UCSD-AML1 (cell line): ENCODE data around the gene RNF4.
"Not testable (repeated sequence)": the region's sequence is repeated elsewhere in the genome, so short reads cannot be mapped to it uniquely, and the experiment has no call there.

ENCODE experiments used
- DNase-seq: peaks from one replicate; lab custom pipeline; 2025; ENCODE audit not compliant: unreplicated experiment; lab: John Stamatoyannopoulos, UW

Gene RNF4, protein sequence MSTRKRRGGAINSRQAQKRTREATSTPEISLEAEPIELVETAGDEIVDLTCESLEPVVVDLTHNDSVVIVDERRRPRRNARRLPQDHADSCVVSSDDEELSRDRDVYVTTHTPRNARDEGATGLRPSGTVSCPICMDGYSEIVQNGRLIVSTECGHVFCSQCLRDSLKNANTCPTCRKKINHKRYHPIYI

DNA sequence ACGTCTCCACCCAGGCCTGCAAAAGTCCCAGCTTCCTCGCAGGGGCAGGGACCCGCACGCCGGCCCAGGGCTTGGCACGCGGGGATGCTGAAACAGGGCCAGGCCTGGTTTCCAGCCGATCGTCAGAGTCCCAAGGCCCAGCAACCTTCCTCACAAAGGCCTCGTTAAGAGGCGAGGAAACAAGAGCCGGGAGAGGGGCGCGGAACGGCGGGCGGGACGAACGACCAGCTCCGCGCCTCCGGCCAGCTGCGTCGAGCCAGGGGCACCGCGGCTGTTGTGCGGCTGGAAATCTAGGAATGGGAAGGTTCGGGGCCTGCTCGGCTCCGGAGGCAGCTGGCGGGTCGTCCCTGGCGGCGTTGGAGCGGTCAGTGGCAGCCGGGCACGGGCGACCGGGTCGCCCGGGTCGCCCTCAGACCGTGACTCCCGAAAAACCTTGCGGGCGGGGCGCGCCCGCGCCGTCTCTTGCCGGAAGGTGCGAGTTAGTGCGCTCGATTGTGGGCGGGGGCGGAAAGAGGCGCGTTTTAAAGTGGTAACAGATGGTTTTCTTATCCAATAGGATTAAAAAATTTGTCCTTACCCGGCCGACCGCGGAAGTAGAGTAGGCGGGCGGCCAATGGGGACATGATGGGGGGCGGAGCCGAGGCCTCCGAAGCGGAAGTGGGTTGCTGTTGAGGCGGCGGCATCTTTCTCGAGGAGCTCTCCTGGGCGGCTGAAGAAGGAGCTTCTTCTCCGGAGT lies at the start of gene RNF4:
RNF4 (plus strand) TSS at position 651 of the 736 bp plus-strand sequence. CDS start 21,388 bp downstream, outside the sequence.
- DNase-seq, result peak; percentile 95

DNA sequence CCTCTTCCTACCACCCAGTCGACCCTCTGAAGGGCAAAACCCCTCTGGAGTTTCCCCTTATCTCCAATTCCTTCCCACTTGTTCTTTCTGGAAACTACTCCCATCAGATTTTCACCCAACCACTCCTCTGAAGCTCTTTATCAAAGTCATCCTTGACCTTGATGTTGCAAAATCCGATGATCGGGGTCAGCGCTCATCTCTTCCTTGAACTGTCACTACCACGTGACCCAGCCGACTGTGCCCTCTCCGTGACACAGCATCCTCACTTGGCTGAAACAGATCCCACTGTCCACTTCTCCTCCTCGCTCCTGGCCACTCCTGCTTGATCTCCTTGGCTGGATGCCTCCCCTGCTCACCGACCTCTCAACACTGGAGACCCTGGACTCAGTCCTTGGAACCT lies 49.1 kb upstream of the RNF4 start:
- no peak for DNase-seq

DNA sequence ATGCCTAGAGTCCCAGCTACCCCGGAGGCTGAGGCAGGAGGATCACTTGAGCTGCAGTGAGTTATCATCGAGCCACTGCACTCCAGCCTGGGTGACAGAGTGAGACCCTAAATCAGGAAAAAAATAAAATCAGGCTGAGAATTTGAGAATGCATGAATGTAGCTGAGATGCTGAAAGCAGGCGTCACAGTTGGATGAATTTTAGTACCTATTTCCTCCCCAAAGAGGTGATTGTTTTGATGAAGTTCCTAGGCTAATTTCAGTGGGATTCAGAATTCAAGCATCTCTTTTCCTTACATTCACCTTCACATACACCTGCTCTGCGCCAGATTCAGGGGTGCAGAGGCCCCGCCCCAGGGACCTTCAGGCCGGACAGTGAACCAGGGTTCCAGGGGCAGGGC lies 47.0 kb upstream of the RNF4 start:
- DNase-seq, result no peak

DNA sequence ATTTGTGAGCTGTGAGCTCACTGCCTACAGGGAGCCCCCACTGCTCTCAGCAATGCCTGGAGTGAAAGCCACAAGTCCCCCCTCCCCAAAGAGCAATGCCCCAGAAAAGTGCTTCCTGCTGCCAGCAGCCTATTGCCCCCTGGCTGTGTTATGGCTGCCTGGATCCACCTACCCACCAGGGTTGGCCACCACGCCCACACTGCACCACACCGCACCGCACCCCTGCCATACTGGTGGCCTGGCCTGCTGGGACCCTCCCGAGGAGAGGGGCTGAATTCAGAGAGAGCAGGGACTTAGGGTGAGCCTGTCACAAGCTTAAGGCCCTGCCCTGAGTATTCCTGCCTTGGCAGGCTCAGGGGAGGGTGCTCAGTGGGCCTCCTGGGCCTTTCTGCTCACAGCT lies 45.8 kb upstream of the RNF4 start:
- no peak for DNase-seq

DNA sequence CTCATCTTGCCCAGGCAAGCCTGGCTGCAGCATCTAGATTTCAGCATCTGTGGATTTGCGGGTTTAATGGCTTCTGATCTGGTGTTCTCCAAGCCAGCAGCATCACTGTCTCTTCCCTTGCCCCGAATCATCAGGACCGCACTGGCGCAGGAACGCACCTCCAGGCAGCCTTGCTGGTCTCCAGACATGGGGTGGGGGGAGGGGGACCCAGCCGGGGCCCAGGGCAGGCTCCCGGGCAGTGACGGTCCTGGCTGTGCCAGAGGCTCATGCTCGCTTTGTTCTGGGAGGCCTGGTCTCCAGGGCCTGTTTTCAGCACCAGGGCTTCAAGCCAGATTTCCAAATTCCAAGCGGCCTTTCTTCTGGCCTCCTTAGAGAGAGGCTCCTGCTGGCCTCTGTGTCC lies 45.2 kb upstream of the RNF4 start:
- no peak for DNase-seq

DNA sequence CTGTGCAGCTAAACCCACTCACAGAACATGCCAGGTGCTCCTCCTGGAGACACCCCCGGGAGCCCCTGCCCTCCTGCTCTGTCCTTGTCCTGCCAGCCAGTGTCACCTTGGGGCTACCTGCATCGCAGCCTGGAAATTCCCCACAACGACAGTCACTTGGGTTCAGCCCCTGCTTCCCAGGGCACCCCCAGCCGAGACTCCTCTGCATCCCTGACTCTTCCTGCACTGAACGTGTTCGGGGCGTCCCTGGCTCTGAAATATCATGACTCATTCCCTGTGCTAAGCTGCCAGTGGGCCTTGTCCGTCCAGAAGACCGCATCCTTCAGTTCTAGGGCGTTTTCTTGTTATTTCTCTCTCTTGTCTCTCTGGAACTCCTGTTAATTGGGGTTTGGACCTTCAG lies 44.3 kb upstream of the RNF4 start:
- no peak for DNase-seq

DNA sequence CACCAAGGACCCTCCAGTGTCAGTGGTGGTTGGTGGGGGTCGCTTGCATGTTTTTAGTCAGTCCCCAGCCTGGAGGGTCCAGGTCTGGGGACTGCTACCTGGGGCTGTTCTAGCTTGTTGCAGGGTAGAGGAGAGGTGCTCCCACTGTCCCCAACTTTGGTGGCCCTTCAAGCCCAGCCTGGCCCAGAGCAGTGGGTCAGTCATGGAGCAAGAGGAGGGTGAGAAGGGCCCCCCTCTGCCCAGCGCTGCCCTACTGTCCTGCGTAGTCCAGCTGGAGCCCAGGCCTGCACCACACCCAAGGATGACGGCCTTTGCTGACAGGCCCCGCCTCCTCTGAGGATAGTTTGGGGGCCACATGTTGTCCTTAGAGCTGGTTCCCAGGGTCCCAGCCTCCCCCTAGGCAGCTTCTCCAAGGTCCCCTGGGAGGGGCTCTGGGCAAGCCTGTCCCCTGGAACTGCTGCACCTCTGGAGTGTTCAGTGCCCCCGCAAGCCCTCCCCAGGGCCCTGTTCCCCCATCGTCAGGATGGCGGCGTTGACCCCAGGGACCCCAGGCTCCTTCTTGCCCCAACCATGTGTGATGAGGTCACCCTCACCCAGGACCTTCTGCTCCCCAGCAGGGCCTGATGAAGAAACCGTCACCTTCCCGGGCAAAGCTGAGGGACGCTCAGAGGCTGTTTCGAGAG lies 43.4 kb upstream of the RNF4 start:
- DNase-seq, result no peak

DNA sequence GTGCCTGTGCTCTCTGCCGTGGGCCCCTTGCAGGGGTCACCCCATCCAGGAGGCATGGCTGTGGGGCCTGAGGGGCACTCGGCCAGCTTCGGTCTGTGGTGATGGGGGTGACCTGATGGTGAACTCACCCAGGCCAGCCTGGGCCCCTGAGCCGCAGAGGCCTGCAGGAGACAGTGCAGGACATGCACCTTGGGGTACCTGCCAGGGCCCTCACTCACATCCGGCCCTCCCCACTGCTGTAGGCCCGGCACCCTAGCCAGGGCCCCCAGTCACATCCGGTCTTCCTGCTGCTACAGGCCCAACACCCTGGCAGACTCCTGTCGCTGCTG lies 42.9 kb upstream of the RNF4 start:
- no peak for DNase-seq

DNA sequence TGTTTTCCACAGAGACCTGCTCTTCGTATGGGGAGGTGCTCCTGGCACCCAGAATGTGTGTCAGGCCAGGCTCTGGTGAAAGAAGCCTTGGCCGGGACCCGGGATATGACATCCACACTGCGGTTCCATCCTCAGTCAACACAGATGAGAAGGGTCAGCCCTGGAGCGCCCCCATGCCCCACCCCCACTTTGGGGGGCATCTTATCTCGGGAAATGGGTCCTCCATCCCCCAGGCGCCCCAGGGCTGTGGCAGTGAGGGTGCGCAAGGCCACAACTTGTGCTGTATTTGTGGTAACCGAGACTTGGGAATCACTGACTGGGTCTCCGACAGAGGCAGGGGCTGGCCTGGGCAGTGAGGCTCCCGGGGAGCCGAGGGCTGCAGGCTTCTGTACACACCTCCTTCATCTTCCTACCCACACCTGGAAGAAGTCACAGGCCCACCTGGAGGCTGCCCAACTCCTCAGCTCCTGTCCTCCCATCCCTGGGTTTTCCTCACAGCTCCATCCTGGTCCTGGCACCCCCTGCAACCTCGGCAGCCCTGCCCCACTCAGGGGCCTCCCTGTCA lies 42.1 kb upstream of the RNF4 start:
- no peak for DNase-seq

DNA sequence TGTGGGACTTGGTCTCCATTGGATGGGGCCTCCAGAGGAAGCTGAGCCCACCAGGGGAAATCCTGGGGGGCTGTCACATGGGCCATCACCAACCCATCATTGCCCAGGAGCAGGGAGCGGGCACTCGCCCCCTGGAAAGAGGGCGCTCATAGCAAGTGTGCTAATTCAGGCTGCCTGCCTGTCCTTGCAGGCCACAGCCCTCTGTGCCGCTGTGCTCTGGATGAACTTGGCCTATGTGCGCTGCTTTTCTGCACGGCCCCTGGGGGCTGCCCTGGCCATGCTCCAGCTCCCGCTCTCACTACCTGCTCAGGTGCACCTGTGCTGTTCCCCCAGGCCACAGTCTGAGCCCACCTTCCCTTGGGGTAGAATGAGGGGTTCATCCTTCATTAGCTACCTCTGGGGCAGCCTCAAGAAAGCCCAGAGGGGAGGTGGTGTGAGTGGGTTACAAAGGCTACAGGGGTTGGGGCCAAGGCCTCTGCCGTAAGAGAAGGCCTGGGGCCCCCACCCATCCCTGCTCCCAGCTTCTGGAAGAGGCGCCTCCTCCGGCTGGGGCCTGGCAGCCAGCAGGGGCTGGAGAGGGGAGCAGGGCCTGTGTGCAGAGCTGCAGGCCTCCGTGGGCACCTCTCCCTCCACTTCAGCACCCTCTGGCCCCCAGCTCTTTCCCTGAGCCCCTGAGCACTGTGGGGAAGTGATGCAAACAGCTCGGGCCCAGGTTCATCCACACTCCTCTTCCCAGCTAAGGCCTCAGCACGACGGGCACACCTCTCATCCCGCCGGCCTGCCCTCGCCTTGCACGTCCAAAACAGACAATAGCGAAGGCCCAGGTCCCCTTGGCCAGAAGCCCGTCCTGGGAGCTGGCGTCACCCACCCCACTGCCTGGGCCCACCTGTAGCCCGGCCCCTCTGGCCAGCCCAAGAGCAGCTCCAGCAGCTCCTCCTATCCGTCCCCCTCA lies 41.2 kb upstream of the RNF4 start:
- DNase-seq, result no peak

DNA sequence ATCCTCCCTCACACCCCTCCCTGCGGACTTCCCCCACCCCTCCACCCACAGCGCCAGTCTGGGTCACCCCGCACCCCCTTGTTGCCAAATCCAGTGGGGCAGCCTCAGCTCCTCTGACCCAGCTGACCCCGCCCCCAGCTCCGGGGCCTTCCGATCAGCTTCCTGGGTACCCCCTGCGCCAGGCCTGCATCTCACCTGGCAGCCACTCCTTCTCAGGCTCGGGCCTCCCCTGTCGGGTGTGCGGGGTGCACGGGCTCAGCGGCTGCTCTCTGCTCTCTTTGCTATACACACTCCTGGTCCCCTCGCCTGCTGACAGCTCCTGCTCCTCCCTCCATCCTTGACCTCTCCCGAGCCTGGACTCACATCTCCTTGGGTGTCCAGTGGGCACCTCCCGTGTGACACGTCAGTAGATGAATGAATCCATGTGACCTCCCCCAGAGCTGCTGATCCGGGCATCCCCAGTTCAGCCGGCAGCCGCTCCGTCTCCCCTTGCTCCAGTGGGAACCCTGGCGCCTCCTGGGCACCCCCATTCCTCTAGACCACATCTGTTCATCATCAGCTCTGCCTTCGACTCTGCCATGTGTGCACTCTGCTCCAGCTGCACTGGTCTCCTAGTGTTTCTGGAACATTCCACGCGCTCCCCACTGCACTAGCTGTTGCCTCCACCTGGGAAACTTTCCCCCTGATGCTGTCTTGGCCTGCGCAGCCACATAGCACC lies 40.3 kb upstream of the RNF4 start:
- no peak for DNase-seq

DNA sequence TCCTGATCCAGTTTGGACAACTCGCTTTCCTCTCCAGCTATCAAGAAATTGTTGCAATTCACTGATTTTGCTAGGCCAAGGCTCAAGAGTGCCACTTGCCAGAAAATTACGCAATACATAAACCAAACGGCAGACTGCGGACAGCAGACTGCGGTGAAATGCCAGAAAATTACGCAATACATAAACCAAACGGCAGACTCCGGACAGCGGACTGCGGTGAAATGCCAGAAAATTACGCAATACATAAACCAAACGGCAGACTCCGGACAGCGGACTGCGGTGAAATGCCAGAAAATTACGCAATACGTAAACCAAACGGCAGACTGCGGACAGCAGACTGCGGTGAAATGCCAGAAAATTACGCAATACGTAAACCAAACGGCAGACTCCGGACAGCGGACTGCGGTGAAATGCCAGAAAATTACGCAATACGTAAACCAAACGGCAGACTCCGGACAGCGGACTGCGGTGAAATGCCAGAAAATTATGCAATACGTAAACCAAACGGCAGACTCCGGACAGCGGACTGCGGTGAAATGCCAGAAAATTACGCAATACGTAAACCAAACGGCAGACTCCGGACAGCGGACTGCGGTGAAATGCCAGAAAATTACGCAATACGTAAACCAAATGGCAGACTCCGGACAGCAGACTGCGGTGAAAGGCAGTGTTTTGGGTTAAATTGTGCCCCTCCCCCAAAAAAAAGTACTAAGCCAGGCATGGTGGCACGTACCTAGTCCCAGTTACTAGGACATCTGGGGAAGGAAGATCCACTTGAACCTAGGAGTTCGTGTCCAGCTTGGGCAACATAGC lies 38.8 kb upstream of the RNF4 start:
- DNase-seq, result not testable (repeated sequence)

DNA sequence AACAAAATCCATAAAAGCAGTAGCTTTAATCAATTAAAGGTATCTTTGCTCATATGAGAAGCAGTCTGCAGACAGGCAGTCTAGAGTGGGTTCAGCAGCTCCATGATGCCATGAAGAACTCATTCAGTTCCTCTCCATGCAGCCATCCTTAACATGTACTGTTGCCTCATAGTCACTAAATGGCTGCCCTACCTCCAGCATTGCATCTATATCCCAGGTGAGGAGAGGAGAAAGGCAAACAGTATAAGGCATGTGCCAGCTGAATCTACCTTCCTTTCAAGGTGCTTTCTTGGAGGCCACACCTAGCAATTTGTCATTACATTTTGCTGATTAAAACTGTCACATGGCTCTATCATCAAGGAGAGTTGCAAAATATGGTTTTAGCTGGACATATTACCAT lies 36.9 kb upstream of the RNF4 start:
- DNase-seq, result no peak

DNA sequence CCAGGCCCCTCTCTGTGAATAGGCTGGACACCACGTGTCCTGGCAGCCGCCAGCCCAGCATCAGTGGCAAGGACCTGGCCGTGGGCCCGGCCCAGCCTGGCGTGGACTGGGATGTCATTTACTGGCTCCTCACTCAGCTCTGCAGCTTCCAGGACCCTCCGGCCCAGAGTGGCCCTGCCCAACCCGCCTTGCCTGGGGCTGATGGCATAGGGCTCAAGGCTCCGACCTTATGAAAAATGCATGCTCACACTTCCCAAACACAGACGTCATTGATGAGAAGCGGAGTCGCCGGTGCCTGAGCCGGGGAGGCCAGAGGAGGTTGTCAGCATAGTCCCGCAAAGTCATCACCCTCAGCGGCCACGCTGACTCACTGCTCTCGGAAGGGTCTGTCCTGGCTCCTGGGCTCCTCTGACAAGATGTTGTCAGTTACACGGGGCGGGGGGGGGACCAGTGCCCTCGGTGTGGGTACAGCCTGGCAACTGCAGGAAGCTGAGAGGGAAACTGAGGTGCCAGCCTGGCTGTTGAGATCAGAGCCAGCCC lies 35.8 kb upstream of the RNF4 start:
- peak; percentile 27 for DNase-seq

DNA sequence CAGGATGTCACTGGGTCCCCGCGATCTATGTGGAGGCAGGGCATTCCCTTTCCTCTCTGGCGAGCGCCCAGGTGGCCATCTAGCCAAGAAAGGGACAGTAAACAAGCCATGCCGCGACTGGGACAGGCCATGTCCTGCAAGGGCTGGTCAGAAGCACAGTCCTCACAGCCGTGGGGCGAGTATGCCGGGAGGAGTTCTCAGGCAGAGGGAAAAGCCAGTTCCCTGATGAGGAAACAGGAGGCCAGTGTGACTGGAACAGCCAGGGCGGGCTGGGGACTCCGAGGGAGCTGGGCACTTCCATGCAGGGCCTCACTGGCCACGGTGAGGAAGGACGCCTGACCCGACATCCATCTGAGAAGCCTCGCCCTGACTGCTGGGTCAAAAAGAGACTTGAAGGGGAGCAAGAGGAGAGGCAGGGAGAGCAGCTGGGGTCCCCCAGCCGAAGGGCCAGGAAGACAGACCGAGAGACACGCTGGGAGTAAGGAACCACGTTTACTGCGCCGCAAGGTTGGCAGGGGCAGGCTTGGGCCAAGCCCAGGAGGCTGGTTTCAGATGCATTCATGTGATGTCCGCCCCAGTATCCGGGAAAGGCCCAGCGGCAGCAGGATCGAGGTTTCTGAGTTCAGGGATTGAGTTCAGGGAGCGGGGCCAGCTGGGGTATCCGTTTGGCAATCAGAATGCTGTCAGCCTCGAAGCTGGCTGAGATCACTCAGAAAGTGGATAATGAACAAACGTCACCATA lies 35.1 kb upstream of the RNF4 start:
- DNase-seq, result no peak

DNA sequence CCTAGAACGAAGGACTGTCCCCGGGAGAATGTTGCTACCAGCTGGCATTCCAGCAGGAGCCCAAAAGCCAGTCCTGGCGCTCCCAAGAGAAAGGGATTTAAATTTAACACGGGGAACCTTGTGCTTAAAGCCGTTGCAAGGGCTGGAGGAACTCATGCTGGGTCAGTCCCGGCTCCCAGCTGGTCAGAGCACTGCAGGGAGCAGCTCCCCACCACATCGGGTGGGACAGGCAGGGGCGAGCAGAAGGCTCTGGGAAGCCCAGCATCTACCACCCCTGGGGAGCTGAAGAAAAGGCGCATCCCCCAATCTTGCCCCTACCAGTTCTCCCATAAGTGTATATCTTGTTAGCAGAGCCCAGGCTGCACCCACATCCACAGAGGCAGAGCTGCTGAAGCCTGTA lies 34.5 kb upstream of the RNF4 start:
- DNase-seq, result no peak

DNA sequence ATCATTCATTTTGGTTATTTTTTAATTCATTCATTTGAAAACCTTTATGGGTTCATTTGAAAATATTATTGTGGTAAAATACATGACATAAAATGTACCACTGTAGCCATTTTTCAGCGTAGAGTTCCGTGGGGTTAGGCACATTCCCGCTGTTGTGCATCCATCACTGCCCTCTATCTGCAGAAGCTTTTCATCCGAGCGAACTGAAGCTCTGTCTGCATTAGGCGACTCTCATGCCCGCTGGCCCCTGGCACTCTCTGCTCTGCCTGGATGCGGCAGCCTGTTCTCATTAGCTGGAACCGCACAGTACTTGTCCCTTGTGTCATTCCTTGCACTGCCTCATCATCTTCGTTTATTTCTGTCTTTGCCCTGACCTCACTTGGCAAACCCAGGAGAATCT lies 32.6 kb upstream of the RNF4 start:
- no peak for DNase-seq

DNA sequence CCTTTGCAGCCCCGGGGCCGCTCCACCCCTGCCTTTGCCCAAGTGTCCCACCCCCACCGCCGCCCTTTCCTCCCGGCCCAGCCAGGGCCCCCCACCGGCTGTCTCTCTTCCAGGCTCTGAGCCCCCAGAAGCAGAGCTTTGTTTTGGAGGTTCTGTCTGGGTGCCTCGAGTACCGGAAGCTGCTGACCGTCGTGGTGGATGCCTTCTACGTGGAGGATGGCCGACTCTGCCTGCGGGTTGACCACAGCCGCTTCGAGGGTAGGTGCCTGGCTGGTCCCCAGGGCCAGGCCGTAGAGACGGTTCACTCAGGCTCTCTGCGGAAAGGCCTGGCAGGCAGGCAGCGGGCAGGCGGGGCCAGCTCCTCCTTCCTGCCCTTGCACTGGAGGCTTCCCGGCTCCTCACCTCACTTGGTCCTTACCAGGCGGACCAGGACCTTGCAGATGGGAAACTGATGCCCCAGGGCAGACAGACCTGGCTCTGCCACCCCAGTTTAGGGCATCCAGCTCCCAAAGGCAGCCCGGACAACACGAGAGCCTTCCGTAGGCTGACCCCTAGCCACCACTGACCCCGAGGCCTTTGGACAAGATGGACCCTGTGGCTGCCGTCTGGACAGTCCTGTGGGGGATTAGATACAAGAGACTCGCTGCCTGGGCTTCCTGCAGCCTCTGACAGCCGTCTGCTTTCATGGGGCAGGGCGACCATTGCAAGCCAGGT lies 32.0 kb upstream of the RNF4 start:
- no peak for DNase-seq
